ENCODE data around the gene WDPCP. TPM values are rescaled to one million over a fixed set of nuclear protein-coding genes. Genes with fewer than 3 reads are reported as not detected.

Gene WDPCP
- polyA plus RNA-seq, 1 of the 3 experiments (the other 2 are of a cell fraction) = 3.1 TPM

DNA sequence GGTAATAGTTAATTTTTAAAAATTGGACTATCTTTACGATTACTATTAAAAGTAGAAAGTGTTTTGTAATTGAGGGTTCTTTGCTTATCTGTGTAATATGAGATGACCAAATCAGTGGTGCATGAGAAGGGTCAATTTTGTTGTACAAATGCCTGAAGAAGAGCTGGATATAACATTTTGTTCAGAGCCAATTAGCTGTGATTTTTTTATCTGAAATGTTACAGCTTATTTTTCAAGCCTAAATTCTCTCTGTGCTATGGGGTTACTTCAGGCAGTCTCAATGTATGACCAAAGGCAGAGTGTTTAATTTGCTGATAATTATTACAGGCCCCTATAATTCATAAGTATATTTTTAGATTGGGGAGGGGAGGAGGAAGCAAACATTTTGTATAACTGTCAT lies 495.9 kb downstream of the WDPCP start:
- DNase-seq = no peak
- H3F3A ChIP-seq (replicated peaks; ENCODE audit: insufficient read depth) = no peaks in the 10 kb centered on the region
- H3K27ac ChIP-seq (ENCODE audit: low read depth in 2 of 2, low read length in 1 of 2) = no peak overlapping the region
- H3K4me1 ChIP-seq (ENCODE audit: control insufficient read depth in 1 of 2, insufficient read depth in 2 of 2, low read depth in 1 of 2, low read length in 1 of 2) = no peaks in the 10 kb centered on the region
- TF ChIP-seq YY1 (IDR thresholded peaks at IDR 0.05; ENCODE audit: low read depth) = no peak
- no peak for TF ChIP-seq FOSL2 (IDR thresholded peaks at IDR 0.05; ENCODE audit: borderline replicate concordance, low read depth)
- no peak for TF ChIP-seq RAD21 (IDR thresholded peaks at IDR 0.05; ENCODE audit: low read length)
- TF ChIP-seq, protein P1, sequence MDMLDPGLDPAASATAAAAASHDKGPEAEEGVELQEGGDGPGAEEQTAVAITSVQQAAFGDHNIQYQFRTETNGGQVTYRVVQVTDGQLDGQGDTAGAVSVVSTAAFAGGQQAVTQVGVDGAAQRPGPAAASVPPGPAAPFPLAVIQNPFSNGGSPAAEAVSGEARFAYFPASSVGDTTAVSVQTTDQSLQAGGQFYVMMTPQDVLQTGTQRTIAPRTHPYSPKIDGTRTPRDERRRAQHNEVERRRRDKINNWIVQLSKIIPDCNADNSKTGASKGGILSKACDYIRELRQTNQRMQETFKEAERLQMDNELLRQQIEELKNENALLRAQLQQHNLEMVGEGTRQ (IDR thresholded peaks at IDR 0.05; ENCODE audit: borderline replicate concordance, low read depth, low read length) = no peak
- no peak for TF ChIP-seq TCF12 (IDR thresholded peaks at IDR 0.05)
- no peak for TF ChIP-seq EZH2phosphoT487 (IDR thresholded peaks at IDR 0.05; ENCODE audit: borderline replicate concordance, low read depth)
- TF ChIP-seq FOXM1 (IDR thresholded peaks at IDR 0.05; ENCODE audit: low read depth) = no peak
- TF ChIP-seq CHD2 (IDR thresholded peaks at IDR 0.05; ENCODE audit: low read length, partially characterized antibody) = no peak
- TF ChIP-seq, protein P2, sequence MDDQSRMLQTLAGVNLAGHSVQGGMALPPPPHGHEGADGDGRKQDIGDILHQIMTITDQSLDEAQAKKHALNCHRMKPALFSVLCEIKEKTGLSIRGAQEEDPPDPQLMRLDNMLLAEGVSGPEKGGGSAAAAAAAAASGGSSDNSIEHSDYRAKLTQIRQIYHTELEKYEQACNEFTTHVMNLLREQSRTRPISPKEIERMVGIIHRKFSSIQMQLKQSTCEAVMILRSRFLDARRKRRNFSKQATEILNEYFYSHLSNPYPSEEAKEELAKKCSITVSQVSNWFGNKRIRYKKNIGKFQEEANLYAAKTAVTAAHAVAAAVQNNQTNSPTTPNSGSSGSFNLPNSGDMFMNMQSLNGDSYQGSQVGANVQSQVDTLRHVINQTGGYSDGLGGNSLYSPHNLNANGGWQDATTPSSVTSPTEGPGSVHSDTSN (IDR thresholded peaks at IDR 0.05) = no peak
- TF ChIP-seq JUND (IDR thresholded peaks at IDR 0.05) = no peak
- WGBS (ENCODE audit: low lambda C conversion rate) = 34% methylated on average over 1 of the region's 1 CpG
- no peak overlapping the region for H3K4me2 ChIP-seq
- no peaks in the 10 kb centered on the region for H3K9me2 ChIP-seq
- H4K20me1 ChIP-seq (ENCODE audit: insufficient read depth) = no peaks in the 10 kb centered on the region
- no peak overlapping the region for H2AFZ ChIP-seq (ENCODE audit: low read depth)
- ChIA-PET CTCF (interaction anchor here (1.4 kb wide), 1 partner anchor 13 kb away, joined by 3 read pairs; no protein-coding TSS in a partner anchor), POLR2A (no interaction called here)
- no peak overlapping the region for H3K4me3 ChIP-seq (ENCODE audit: low read depth in 2 of 2, low read length in 1 of 2)
- H3K79me2 ChIP-seq (ENCODE audit: insufficient read depth) = no peaks in the 10 kb centered on the region
- no peaks in the 10 kb centered on the region for H3K36me3 ChIP-seq (replicated peaks in 1 of 2; ENCODE audit: control insufficient read depth in 1 of 2, insufficient read depth in 2 of 2, low read length in 1 of 2)
- no peaks in the 10 kb centered on the region for H3K9me3 ChIP-seq
- H3K9ac ChIP-seq = no peak overlapping the region
- no peaks in the 10 kb centered on the region for H3K27me3 ChIP-seq (ENCODE audit: insufficient read depth)

DNA sequence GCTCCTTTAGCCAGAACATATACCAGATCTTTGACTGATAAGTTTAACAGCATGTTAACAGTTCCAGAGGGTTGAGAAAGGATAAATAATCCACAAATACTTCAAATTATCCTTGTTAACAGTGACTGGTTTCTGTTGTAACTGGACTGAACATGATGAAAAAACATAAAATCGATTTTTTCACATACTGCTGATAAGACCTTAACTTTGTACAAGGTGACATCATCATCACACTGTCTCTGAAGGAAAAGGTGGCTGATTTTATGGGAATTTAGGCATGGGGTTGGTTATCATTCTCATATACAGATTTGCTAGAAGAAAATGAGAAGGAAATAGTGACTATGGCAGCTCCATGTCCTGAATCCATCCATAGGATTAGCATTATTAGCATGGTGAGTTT lies 501.6 kb downstream of the WDPCP start:
- H3K4me2 ChIP-seq = no peak overlapping the region
- no peak for DNase-seq
- H3F3A ChIP-seq (replicated peaks; ENCODE audit: insufficient read depth) = no peaks in the 10 kb centered on the region
- no peaks in the 10 kb centered on the region for H3K36me3 ChIP-seq (replicated peaks in 1 of 2; ENCODE audit: control insufficient read depth in 1 of 2, insufficient read depth in 2 of 2, low read length in 1 of 2)
- no peaks in the 10 kb centered on the region for H4K20me1 ChIP-seq (ENCODE audit: insufficient read depth)
- H3K79me2 ChIP-seq (ENCODE audit: insufficient read depth) = no peaks in the 10 kb centered on the region
- POLR2A ChIA-PET = no interaction called here
- H3K9ac ChIP-seq = no peak overlapping the region
- H3K4me1 ChIP-seq (ENCODE audit: control insufficient read depth in 1 of 2, insufficient read depth in 2 of 2, low read depth in 1 of 2, low read length in 1 of 2) = no peaks in the 10 kb centered on the region
- CTCF ChIA-PET = interaction anchor here (0.5 kb wide), 1 partner anchor 39 kb away, joined by 3 read pairs; no protein-coding TSS in a partner anchor
- 0% methylated on average over 1 of the region's 1 CpG for WGBS (ENCODE audit: low lambda C conversion rate)
- no peaks in the 10 kb centered on the region for H3K9me3 ChIP-seq
- TF ChIP-seq SMC3 (IDR thresholded peaks at IDR 0.05; ENCODE audit: low read depth, low read length) = no peak
- TF ChIP-seq RCOR1 (IDR thresholded peaks at IDR 0.05; ENCODE audit: low read length) = no peak
- TF ChIP-seq GATA2 (CRISPR knock-in tag; IDR thresholded peaks at IDR 0.05) = no peak
- no peak for TF ChIP-seq MXI1 (IDR thresholded peaks at IDR 0.05; ENCODE audit: low read depth, low read length)
- no peak for TF ChIP-seq JUND (IDR thresholded peaks at IDR 0.05)
- TF ChIP-seq FOXM1 (IDR thresholded peaks at IDR 0.05; ENCODE audit: low read depth) = no peak
- TF ChIP-seq FOXJ3 (CRISPR knock-in tag; IDR thresholded peaks at IDR 0.05) = no peak
- TF ChIP-seq, protein P3, sequence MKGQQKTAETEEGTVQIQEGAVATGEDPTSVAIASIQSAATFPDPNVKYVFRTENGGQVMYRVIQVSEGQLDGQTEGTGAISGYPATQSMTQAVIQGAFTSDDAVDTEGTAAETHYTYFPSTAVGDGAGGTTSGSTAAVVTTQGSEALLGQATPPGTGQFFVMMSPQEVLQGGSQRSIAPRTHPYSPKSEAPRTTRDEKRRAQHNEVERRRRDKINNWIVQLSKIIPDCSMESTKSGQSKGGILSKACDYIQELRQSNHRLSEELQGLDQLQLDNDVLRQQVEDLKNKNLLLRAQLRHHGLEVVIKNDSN (IDR thresholded peaks at IDR 0.05; ENCODE audit: borderline replicate concordance, low read depth) = no peak
- no peak for TF ChIP-seq FOSL2 (IDR thresholded peaks at IDR 0.05; ENCODE audit: borderline replicate concordance, low read depth)
- no peak for TF ChIP-seq CHD2 (IDR thresholded peaks at IDR 0.05; ENCODE audit: low read length, partially characterized antibody)
- TF ChIP-seq MEF2A (IDR thresholded peaks at IDR 0.05; ENCODE audit: borderline replicate concordance, low read depth) = no peak
- TF ChIP-seq RFX5 (IDR thresholded peaks at IDR 0.05; ENCODE audit: low read length) = no peak
- TF ChIP-seq RXRA (IDR thresholded peaks at IDR 0.05; ENCODE audit: borderline replicate concordance, low read depth) = no peak
- TF ChIP-seq, protein P4, sequence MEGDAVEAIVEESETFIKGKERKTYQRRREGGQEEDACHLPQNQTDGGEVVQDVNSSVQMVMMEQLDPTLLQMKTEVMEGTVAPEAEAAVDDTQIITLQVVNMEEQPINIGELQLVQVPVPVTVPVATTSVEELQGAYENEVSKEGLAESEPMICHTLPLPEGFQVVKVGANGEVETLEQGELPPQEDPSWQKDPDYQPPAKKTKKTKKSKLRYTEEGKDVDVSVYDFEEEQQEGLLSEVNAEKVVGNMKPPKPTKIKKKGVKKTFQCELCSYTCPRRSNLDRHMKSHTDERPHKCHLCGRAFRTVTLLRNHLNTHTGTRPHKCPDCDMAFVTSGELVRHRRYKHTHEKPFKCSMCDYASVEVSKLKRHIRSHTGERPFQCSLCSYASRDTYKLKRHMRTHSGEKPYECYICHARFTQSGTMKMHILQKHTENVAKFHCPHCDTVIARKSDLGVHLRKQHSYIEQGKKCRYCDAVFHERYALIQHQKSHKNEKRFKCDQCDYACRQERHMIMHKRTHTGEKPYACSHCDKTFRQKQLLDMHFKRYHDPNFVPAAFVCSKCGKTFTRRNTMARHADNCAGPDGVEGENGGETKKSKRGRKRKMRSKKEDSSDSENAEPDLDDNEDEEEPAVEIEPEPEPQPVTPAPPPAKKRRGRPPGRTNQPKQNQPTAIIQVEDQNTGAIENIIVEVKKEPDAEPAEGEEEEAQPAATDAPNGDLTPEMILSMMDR (IDR thresholded peaks at IDR 0.05) = no peak
- TF ChIP-seq, protein P5, sequence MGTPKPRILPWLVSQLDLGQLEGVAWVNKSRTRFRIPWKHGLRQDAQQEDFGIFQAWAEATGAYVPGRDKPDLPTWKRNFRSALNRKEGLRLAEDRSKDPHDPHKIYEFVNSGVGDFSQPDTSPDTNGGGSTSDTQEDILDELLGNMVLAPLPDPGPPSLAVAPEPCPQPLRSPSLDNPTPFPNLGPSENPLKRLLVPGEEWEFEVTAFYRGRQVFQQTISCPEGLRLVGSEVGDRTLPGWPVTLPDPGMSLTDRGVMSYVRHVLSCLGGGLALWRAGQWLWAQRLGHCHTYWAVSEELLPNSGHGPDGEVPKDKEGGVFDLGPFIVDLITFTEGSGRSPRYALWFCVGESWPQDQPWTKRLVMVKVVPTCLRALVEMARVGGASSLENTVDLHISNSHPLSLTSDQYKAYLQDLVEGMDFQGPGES (IDR thresholded peaks at IDR 0.05; ENCODE audit: low read depth, low read length) = no peak
- H3K4me3 ChIP-seq (ENCODE audit: low read depth in 2 of 2, low read length in 1 of 2) = no peak overlapping the region
- H3K27ac ChIP-seq (ENCODE audit: low read depth in 2 of 2, low read length in 1 of 2) = no peak overlapping the region
- H3K9me2 ChIP-seq = no peaks in the 10 kb centered on the region
- H2AFZ ChIP-seq (ENCODE audit: low read depth) = no peak overlapping the region
- no peaks in the 10 kb centered on the region for H3K27me3 ChIP-seq (ENCODE audit: insufficient read depth)
